Activated CD4-positive, alpha-beta T cell treated with anti-CD3 and anti-CD28 coated beads, Interleukin-2, amount 10 ng/mL, durations not matched to agents 7 days and 5 days (primary cell): Measurements from ENCODE around the gene ANKRD62. TPM values are rescaled to one million over a fixed set of nuclear protein-coding genes. Genes with fewer than 3 reads are reported as not detected.
"Not testable (repeated sequence)": the region's sequence is repeated elsewhere in the genome, so short reads cannot be mapped to it uniquely, and the experiment has no call there.

Source experiments
- CTCF ChIA-PET: fragments of 350-600 bp; sonication (Branson Sonifier 250); formaldehyde crosslinking; loops from one replicate; lab custom pipeline; 2021; ENCODE audit warnings: antibody characterized with exemption; lab: Charles Lee
- POLR2A ChIA-PET: fragments of 350-600 bp; sonication (Branson Sonifier 250); formaldehyde crosslinking; loops from one replicate; lab custom pipeline; 2021; ENCODE audit warnings: antibody characterized with exemption; lab: Charles Lee
- DNase-seq: peaks from one replicate; pipeline ENCODE4 v3.0.0-alpha.2; 2020
- H3K27ac Mint-ChIP-seq: one replicate; pipeline ENCODE4 v1.8.0; 2021; ENCODE audit warnings: mild to moderate bottlenecking, moderate library complexity, mixed read lengths
- H3K27me3 Mint-ChIP-seq: one replicate; pipeline ENCODE4 v1.8.0; 2021; ENCODE audit warnings: mixed read lengths
- H3K36me3 Mint-ChIP-seq: one replicate; pipeline ENCODE4 v1.8.0; 2021; ENCODE audit warnings: low read depth, mixed read lengths
- H3K4me1 Mint-ChIP-seq: one replicate; pipeline ENCODE4 v1.8.0; 2021; ENCODE audit warnings: mixed read lengths
- H3K4me3 Mint-ChIP-seq: one replicate; pipeline ENCODE4 v1.8.0; 2021; ENCODE audit warnings: mild to moderate bottlenecking, moderate library complexity, mixed read lengths
- H3K9me3 Mint-ChIP-seq: one replicate; pipeline ENCODE4 v1.8.0; 2021; ENCODE audit warnings: mixed read lengths
- total RNA-seq, 2 experiments: library from RNA; stranded (reverse); gene quantifications; one replicate each; pipeline ENCODE4 v1.2.3, GENCODE V29; 2021

The ANKRD62 gene
- total RNA-seq, 2 experiments from 2014 or later: not detected

GRCh38 chr18:12091538-12092141 is 2.0 kb upstream of the ANKRD62 start:
- CTCF ChIA-PET: no interaction called here

GRCh38 chr18:12092398-12093229 is 1.0 kb upstream of the ANKRD62 start:
- Mint-ChIP-seq H3K27ac (no peak overlapping the region), H3K27me3 (peaks cover 8% of the 10 kb centered on the region), H3K4me3 (no peak overlapping the region), H3K4me1 (no peaks in the 10 kb centered on the region), H3K9me3 (no peaks in the 10 kb centered on the region), H3K36me3 (no peaks in the 10 kb centered on the region)
- ChIA-PET CTCF (no interaction called here), POLR2A (no interaction called here)
- no peak for DNase-seq

More at GRCh38 chr18:12091538-12092141, 2.0 kb upstream of the ANKRD62 start:
- no peak overlapping the region for H3K4me3 Mint-ChIP-seq
- H3K9me3 Mint-ChIP-seq: no peaks in the 10 kb centered on the region
- H3K36me3 Mint-ChIP-seq: no peaks in the 10 kb centered on the region
- no peak for DNase-seq
- peaks cover 7% of the 10 kb centered on the region for H3K27me3 Mint-ChIP-seq
- POLR2A ChIA-PET: no interaction called here
- no peaks in the 10 kb centered on the region for H3K4me1 Mint-ChIP-seq
- H3K27ac Mint-ChIP-seq: no peak overlapping the region

GRCh38 chr18:12098374-12098773 is 4.7 kb downstream of the ANKRD62 start:
- no peaks in the 10 kb centered on the region for H3K36me3 Mint-ChIP-seq
- DNase-seq: no peak
- no peak overlapping the region for H3K27ac Mint-ChIP-seq
- ChIA-PET POLR2A (no interaction called here), CTCF (no interaction called here)
- H3K4me1 Mint-ChIP-seq: no peaks in the 10 kb centered on the region
- H3K4me3 Mint-ChIP-seq: no peak overlapping the region
- peaks cover 20% of the 10 kb centered on the region for H3K27me3 Mint-ChIP-seq
- H3K9me3 Mint-ChIP-seq: no peaks in the 10 kb centered on the region

- POLR2A ChIA-PET: no interaction called here
- no peak for DNase-seq
- no peaks in the 10 kb centered on the region for H3K9me3 Mint-ChIP-seq
- H3K4me1 Mint-ChIP-seq: no peaks in the 10 kb centered on the region
- H3K27me3 Mint-ChIP-seq: peaks cover 24% of the 10 kb centered on the region
- H3K36me3 Mint-ChIP-seq: no peaks in the 10 kb centered on the region
- CTCF ChIA-PET: no interaction called here
- no peak overlapping the region for H3K27ac Mint-ChIP-seq
- H3K4me3 Mint-ChIP-seq: no peak overlapping the region
Measured at GRCh38 chr18:12099160-12099559, 5.5 kb downstream of the ANKRD62 start.

- Mint-ChIP-seq H3K36me3 (no peaks in the 10 kb centered on the region), H3K4me1 (no peaks in the 10 kb centered on the region), H3K27ac (no peak overlapping the region), H3K27me3 (peaks cover 37% of the 10 kb centered on the region), H3K9me3 (no peaks in the 10 kb centered on the region), H3K4me3 (no peak overlapping the region)
- CTCF ChIA-PET: no interaction called here
- POLR2A ChIA-PET: no interaction called here
- DNase-seq: no peak
Measured at GRCh38 chr18:12101266-12101665, 7.6 kb downstream of the ANKRD62 start.

- peaks cover 37% of the 10 kb centered on the region for H3K27me3 Mint-ChIP-seq
Measured at GRCh38 chr18:12102136-12102842, 8.6 kb downstream of the ANKRD62 start.

GRCh38 chr18:12106471-12106870 is 12.8 kb downstream of the ANKRD62 start:
- peaks cover 43% of the 10 kb centered on the region for H3K27me3 Mint-ChIP-seq

More at GRCh38 chr18:12102136-12102842, 8.6 kb downstream of the ANKRD62 start:
- Mint-ChIP-seq H3K4me1 (no peaks in the 10 kb centered on the region), H3K9me3 (no peaks in the 10 kb centered on the region), H3K36me3 (no peaks in the 10 kb centered on the region), H3K4me3 (no peak overlapping the region), H3K27ac (no peak overlapping the region)
- POLR2A ChIA-PET: no interaction called here
- CTCF ChIA-PET: no interaction called here
- DNase-seq: no peak

GRCh38 chr18:12109836-12110235 is 16.2 kb downstream of the ANKRD62 start:
- H3K4me1 Mint-ChIP-seq: no peaks in the 10 kb centered on the region
- ChIA-PET POLR2A (no interaction called here), CTCF (no interaction called here)
- H3K9me3 Mint-ChIP-seq: no peaks in the 10 kb centered on the region
- H3K36me3 Mint-ChIP-seq: no peaks in the 10 kb centered on the region
- DNase-seq: no peak
- no peak overlapping the region for H3K4me3 Mint-ChIP-seq
- H3K27me3 Mint-ChIP-seq: peaks cover 29% of the 10 kb centered on the region
- no peak overlapping the region for H3K27ac Mint-ChIP-seq

More at GRCh38 chr18:12106471-12106870, 12.8 kb downstream of the ANKRD62 start:
- Mint-ChIP-seq H3K4me3 (no peak overlapping the region), H3K4me1 (no peaks in the 10 kb centered on the region), H3K36me3 (no peaks in the 10 kb centered on the region), H3K9me3 (no peaks in the 10 kb centered on the region), H3K27ac (no peak overlapping the region)
- POLR2A ChIA-PET: no interaction called here
- CTCF ChIA-PET: no interaction called here
- DNase-seq: no peak

- ChIA-PET CTCF (no interaction called here), POLR2A (no interaction called here)
- no peak for DNase-seq
- Mint-ChIP-seq H3K27me3 (peaks cover 23% of the 10 kb centered on the region), H3K4me1 (no peaks in the 10 kb centered on the region), H3K9me3 (no peaks in the 10 kb centered on the region), H3K27ac (no peak overlapping the region), H3K4me3 (no peak overlapping the region), H3K36me3 (no peaks in the 10 kb centered on the region)
Measured at GRCh38 chr18:12113999-12114646, 20.5 kb downstream of the ANKRD62 start.

- no peak for DNase-seq
- Mint-ChIP-seq H3K36me3 (no peaks in the 10 kb centered on the region), H3K4me3 (no peak overlapping the region), H3K27me3 (peaks cover 33% of the 10 kb centered on the region), H3K27ac (no peak overlapping the region), H3K4me1 (no peaks in the 10 kb centered on the region), H3K9me3 (no peaks in the 10 kb centered on the region)
- ChIA-PET CTCF (no interaction called here), POLR2A (no interaction called here)
Measured at GRCh38 chr18:12119358-12119757, 25.7 kb downstream of the ANKRD62 start.

GRCh38 chr18:12121175-12122042 is 27.8 kb downstream of the ANKRD62 start:
- peaks cover 32% of the 10 kb centered on the region for H3K27me3 Mint-ChIP-seq
- no peak for DNase-seq
- H3K4me1 Mint-ChIP-seq: no peaks in the 10 kb centered on the region
- no peak overlapping the region for H3K4me3 Mint-ChIP-seq
- H3K27ac Mint-ChIP-seq: no peak overlapping the region
- POLR2A ChIA-PET: no interaction called here
- H3K36me3 Mint-ChIP-seq: no peaks in the 10 kb centered on the region
- CTCF ChIA-PET: no interaction called here
- H3K9me3 Mint-ChIP-seq: no peaks in the 10 kb centered on the region

GRCh38 chr18:12122043-12122389 is 28.4 kb downstream of the ANKRD62 start:
- H3K27ac Mint-ChIP-seq, H3K36me3 Mint-ChIP-seq, CTCF ChIA-PET, DNase-seq, POLR2A ChIA-PET, H3K4me3 Mint-ChIP-seq, H3K4me1 Mint-ChIP-seq, H3K9me3 Mint-ChIP-seq: not testable (repeated sequence)
- peaks cover 34% of the 10 kb centered on the region for H3K27me3 Mint-ChIP-seq
